Thoracic aorta (tissue), 2 donors: ENCODE measurements around the gene HARBI1. TPM values are rescaled to one million over a fixed set of nuclear protein-coding genes. Genes with fewer than 3 reads are reported as not detected.

ENCODE experiments used
- ATAC-seq: fragments of 150-250 bp; one replicate; pipeline ENCODE4 v1.8.0; 2017; ENCODE audit warnings: low read depth; ENCODE audit not compliant: insufficient number of reproducible peaks, low FRiP score
- DNase-seq: peaks from one replicate; pipeline ENCODE4 v3.0.0-alpha.2; 2020; ENCODE audit warnings: low spot score
- H3K27ac ChIP-seq, 2 donors: fragments of 200-600 bp; sonication (generic); 1 replicate in 1 of 2; 2 replicates in 1 of 2; pipeline ENCODE4 v1.5.1; 2016; ENCODE audit warnings: mild to moderate bottlenecking in 2 of 2, moderate library complexity in 2 of 2
- H3K27me3 ChIP-seq: fragments of 200-600 bp; sonication (generic); replicated peaks from 2 replicates; pipeline ENCODE4 v1.6.0; 2016; ENCODE audit warnings: mild to moderate bottlenecking; ENCODE audit not compliant: insufficient read depth
- H3K36me3 ChIP-seq: fragments of 200-600 bp; sonication (generic); one replicate; pipeline ENCODE4 v1.5.1; 2016
- H3K4me1 ChIP-seq, 2 donors: fragments of 200-600 bp; sonication (generic); 1 replicate in 1 of 2; 2 replicates in 1 of 2; pipeline versions ENCODE4 v1.5.1 to v1.6.0; 2016; ENCODE audit warnings: low read depth in 2 of 2, mild to moderate bottlenecking in 1 of 2; ENCODE audit not compliant: control insufficient read depth in 1 of 2
- H3K4me3 ChIP-seq: fragments of 200-600 bp; sonication (generic); 2 replicates; pipeline ENCODE4 v1.5.1; 2016; ENCODE audit warnings: mild to moderate bottlenecking
- H3K9me3 ChIP-seq: fragments of 200-600 bp; sonication (generic); 2 replicates; pipeline ENCODE4 v1.5.1; 2016
- total RNA-seq, 2 donors: library from RNA; depleted of rRNA; stranded (reverse); fragments of >200 nt; gene quantifications; one replicate each; pipeline versions ENCODE4 v1.1.0 to v1.2.3, GENCODE V29; 2016
- TF ChIP-seq, protein P1 (sequence below): fragments of 200-600 bp; sonication (generic); IDR thresholded peaks from one replicate; pipeline ENCODE4 v1.5.1; 2019; ENCODE audit warnings: antibody characterized with exemption

Gene HARBI1
- total RNA-seq, 2 donors from 2014 or later, result 1.1 TPM; not detected in 1

DNA sequence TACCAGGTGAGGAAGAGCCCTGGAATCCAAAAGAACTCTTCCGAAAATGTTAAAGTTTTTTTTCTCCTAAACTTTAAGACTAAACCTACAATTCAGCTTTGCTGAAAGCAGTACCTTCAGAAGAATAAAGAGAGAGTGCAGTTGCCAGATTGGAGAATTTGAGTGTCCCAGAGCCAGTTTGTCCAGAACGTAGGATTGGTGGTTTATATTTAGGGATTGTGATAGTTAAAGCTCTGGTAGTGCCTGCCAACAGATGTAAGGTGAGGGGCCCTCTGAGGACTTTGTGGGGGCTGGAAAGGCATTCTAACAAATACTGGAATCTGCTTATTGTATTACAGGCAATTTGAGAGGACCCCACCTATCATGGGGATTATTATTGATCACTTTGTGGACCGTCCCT lies 40.2 kb upstream of the HARBI1 start:
- no peak for DNase-seq
- no peak for ATAC-seq
- Histone ChIP-seq H3K4me1 (peaks cover 0 to 5% of the 10 kb centered on the region in 2 donors), H3K27me3 (no peaks in the 10 kb centered on the region), H3K4me3 (no peak overlapping the region), H3K27ac (peak overlapping the region; percentile 37 to 63), H3K36me3 (peaks cover 57% of the 10 kb centered on the region), H3K9me3 (no peaks in the 10 kb centered on the region)
- TF ChIP-seq, protein P1, sequence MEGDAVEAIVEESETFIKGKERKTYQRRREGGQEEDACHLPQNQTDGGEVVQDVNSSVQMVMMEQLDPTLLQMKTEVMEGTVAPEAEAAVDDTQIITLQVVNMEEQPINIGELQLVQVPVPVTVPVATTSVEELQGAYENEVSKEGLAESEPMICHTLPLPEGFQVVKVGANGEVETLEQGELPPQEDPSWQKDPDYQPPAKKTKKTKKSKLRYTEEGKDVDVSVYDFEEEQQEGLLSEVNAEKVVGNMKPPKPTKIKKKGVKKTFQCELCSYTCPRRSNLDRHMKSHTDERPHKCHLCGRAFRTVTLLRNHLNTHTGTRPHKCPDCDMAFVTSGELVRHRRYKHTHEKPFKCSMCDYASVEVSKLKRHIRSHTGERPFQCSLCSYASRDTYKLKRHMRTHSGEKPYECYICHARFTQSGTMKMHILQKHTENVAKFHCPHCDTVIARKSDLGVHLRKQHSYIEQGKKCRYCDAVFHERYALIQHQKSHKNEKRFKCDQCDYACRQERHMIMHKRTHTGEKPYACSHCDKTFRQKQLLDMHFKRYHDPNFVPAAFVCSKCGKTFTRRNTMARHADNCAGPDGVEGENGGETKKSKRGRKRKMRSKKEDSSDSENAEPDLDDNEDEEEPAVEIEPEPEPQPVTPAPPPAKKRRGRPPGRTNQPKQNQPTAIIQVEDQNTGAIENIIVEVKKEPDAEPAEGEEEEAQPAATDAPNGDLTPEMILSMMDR, result no peak

DNA sequence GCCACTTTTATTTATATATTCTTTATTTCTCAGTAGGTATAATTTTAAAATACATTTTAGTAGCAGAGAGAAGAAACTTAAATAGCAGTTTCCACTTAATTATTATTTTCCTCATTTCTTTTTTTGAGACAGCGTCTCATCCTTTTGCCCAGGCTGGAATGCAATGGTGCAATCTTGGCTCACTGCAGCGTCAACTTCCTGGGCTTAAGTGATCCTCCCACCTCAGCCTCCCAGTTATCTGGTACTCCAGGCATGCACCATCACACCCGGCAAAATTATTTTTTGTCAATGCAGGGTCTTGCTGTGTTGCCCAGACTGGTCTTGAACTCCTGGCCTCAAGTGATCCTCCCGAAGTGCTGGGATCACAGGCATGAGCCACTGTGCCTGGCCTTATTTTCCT lies 38.6 kb upstream of the HARBI1 start:
- ATAC-seq (no peak), DNase-seq (no peak)
- peaks cover 0 to 5% of the 10 kb centered on the region in 2 donors for H3K4me1 ChIP-seq
- TF ChIP-seq, protein P1, result no peak
- H3K9me3 ChIP-seq, result no peaks in the 10 kb centered on the region
- H3K27ac ChIP-seq, result no peak overlapping the region
- H3K36me3 ChIP-seq, result peaks cover 67% of the 10 kb centered on the region
- no peaks in the 10 kb centered on the region for H3K27me3 ChIP-seq
- H3K4me3 ChIP-seq, result no peak overlapping the region

DNA sequence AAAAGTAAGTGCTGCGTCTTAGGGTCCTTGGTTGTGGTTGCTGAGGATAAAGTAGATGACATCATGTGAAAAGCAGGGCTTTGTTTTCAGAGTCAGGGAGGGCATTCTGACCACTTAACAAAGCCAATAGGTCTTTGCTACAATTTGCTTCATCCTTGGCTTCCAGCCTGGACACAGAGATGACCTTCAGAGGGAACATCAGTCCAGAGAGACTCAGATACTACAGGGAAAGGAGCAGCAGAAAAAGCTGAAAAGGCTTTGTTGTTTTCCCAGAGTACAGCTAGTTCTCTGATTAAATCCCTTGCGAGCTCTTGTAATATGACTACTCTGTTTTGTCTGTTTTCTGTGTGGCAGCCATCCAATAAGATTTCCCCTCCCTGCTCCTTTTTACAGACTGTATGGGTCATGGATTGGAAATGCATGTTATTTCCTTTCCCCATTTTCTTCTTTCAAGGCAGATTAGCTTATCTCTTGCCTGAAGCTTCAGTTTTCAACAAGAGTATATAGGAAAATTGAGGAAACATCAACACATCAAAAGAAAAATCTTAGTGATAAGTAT lies 32.2 kb upstream of the HARBI1 start:
- DNase-seq (peak; percentile 47), ATAC-seq (peak; percentile 82)
- H3K27me3 ChIP-seq, result no peaks in the 10 kb centered on the region
- TF ChIP-seq, protein P1, result no peak
- H3K4me3 ChIP-seq, result peak overlapping the region; percentile 27
- peaks cover 52% of the 10 kb centered on the region for H3K36me3 ChIP-seq
- H3K27ac ChIP-seq, result peak overlapping the region; percentile 89
- H3K4me1 ChIP-seq, result peaks cover 22 to 32% of the 10 kb centered on the region in 2 donors
- H3K9me3 ChIP-seq, result no peaks in the 10 kb centered on the region

DNA sequence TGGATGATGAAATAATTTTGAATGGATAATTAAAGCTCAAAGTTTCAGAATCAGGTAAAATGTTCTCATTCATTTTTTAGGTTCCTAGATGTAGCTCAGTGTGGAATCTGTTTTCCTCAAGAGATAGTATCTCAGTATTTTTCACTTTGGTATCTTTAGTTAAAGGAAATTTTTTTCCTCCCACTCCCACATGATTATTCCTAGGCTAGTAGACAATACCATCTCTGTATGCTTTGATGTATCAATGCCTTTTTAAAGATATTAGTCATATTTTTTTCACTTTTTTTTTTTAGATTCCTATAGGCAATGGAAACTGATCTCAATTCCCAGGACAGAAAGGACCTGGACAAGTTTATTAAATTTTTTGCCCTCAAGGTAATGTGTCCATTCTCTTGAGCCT lies 27.0 kb upstream of the HARBI1 start:
- H3K36me3 ChIP-seq, result peaks cover 31% of the 10 kb centered on the region
- no peak overlapping the region for H3K27ac ChIP-seq
- H3K9me3 ChIP-seq, result no peaks in the 10 kb centered on the region
- no peak for DNase-seq
- TF ChIP-seq, protein P1, result no peak
- no peak overlapping the region for H3K4me3 ChIP-seq
- H3K27me3 ChIP-seq, result no peaks in the 10 kb centered on the region
- H3K4me1 ChIP-seq, result peaks cover 14 to 18% of the 10 kb centered on the region in 2 donors
- no peak for ATAC-seq

DNA sequence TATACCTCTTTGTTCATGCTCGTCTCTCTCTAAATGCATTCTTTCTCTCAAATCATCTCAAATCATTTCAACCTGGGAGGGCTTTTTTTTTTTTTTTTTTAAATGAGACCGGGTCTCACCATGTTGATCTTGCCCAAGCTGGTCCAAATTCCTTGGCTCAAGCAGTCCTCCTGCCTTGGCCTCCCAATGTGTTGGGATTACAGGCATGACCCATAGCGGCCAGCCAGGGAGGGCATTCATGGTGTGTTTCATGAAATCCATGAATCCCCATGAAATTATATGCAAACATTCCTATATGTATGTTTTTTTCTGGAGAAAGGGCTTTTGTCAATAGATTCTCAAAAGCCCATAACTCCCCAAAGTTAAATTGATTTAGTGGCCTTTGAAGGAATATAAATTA lies 26.5 kb upstream of the HARBI1 start:
- H3K4me3 ChIP-seq, result no peak overlapping the region
- TF ChIP-seq, protein P1, result no peak
- H3K27me3 ChIP-seq, result no peaks in the 10 kb centered on the region
- H3K36me3 ChIP-seq, result peaks cover 31% of the 10 kb centered on the region
- no peak overlapping the region for H3K27ac ChIP-seq
- H3K4me1 ChIP-seq, result peaks cover 9 to 14% of the 10 kb centered on the region in 2 donors
- DNase-seq (no peak), ATAC-seq (no peak)
- H3K9me3 ChIP-seq, result no peaks in the 10 kb centered on the region
